T-helper 9 cell (primary cell): ENCODE results near the gene NPW.

Experiments used
- DNase-seq: peaks from one replicate; pipeline ENCODE4 v3.0.0-alpha.2; 2020

The NPW gene

GRCh38 chr16:2037115-2037514 lies 17.5 kb downstream of the NPW start:
- no peak for DNase-seq

- no peak for DNase-seq
These were observed 18.2 kb downstream of the NPW start for GRCh38 chr16:2037647-2038381.

GRCh38 chr16:2038382-2039231 lies 19.0 kb downstream of the NPW start:
- no peak for DNase-seq

- no peak for DNase-seq
These were observed 19.9 kb downstream of the NPW start for GRCh38 chr16:2039274-2040031.

GRCh38 chr16:2040041-2040786 lies 20.6 kb downstream of the NPW start:
- no peak for DNase-seq

GRCh38 chr16:2040787-2041522 lies 21.4 kb downstream of the NPW start:
- DNase-seq = no peak

- DNase-seq = no peak
These were observed 22.8 kb downstream of the NPW start for GRCh38 chr16:2042171-2042985.

- no peak for DNase-seq
These were observed 23.5 kb downstream of the NPW start for GRCh38 chr16:2042986-2043666.

- no peak for DNase-seq
These were observed 24.3 kb downstream of the NPW start for GRCh38 chr16:2043667-2044451.

- DNase-seq = no peak
These were observed 25.0 kb downstream of the NPW start for GRCh38 chr16:2044541-2044940.

GRCh38 chr16:2045965-2046892 lies 26.6 kb downstream of the NPW start:
- no peak for DNase-seq

- no peak for DNase-seq
These were observed 27.3 kb downstream of the NPW start for GRCh38 chr16:2046893-2047329.

GRCh38 chr16:2047330-2048115 lies 27.9 kb downstream of the NPW start, which contains the start of the genes NTHL1 and TSC2:
Gene NTHL1, minus strand, starts transcription at chr16:2047834. Its CDS starts 11 bp downstream, at chr16:2047823.
Gene TSC2, plus strand, starts transcription at chr16:2047985. Its CDS starts 631 bp downstream, at chr16:2048616.
- peak; percentile 86 for DNase-seq

GRCh38 chr16:2048116-2048543 lies 28.5 kb downstream of the NPW start:
- no peak for DNase-seq

GRCh38 chr16:2053211-2053610 lies 33.6 kb downstream of the NPW start:
- DNase-seq = no peak

GRCh38 chr16:2053897-2054296 lies 34.3 kb downstream of the NPW start:
- no peak for DNase-seq
